GM10847 (cell line): ENCODE measurements around the gene GAS5.

Experiments used
- POLR2A ChIP-seq: IDR thresholded peaks from 2 replicates; pipeline ENCODE4 v1.6.1; 2011; ENCODE audit not compliant: insufficient read length; ENCODE audit errors: extremely low read depth

The GAS5 gene

GRCh38 chr1:173867753-173868265, at the start of gene GAS5:
Gene GAS5 (minus strand): TSS chr1:173867989.
- TF ChIP-seq POLR2A, result peak; percentile 99

- TF ChIP-seq POLR2A, result no peak
Observed at GRCh38 chr1:173917149-173917548, 49.4 kb upstream of the GAS5 start, which contains the start of gene SERPINC1. Gene SERPINC1 (minus strand): TSS chr1:173917327. CDS start chr1:173917259, 68 bp downstream.

GRCh38 chr1:173916667-173917066, 48.9 kb upstream of the GAS5 start:
- TF ChIP-seq POLR2A, result no peak

GRCh38 chr1:173915596-173915995, 47.8 kb upstream of the GAS5 start:
- no peak for TF ChIP-seq POLR2A

- TF ChIP-seq POLR2A, result no peak
Observed at GRCh38 chr1:173914366-173914871, 46.6 kb upstream of the GAS5 start.

- no peak for TF ChIP-seq POLR2A
Observed at GRCh38 chr1:173913111-173913510, 45.3 kb upstream of the GAS5 start.

GRCh38 chr1:173903827-173904531, 36.2 kb upstream of the GAS5 start:
- no peak for TF ChIP-seq POLR2A

- no peak for TF ChIP-seq POLR2A
Observed at GRCh38 chr1:173900992-173901391, 33.2 kb upstream of the GAS5 start.

- no peak for TF ChIP-seq POLR2A
Observed at GRCh38 chr1:173900427-173900826, 32.6 kb upstream of the GAS5 start.

GRCh38 chr1:173894189-173894588, 26.4 kb upstream of the GAS5 start:
- no peak for TF ChIP-seq POLR2A

GRCh38 chr1:173893611-173894010, 25.8 kb upstream of the GAS5 start:
- no peak for TF ChIP-seq POLR2A

GRCh38 chr1:173889885-173890284, 22.1 kb upstream of the GAS5 start:
- no peak for TF ChIP-seq POLR2A

GRCh38 chr1:173888749-173889148, 21.0 kb upstream of the GAS5 start:
- TF ChIP-seq POLR2A, result no peak

- no peak for TF ChIP-seq POLR2A
Observed at GRCh38 chr1:173887627-173888026, 19.8 kb upstream of the GAS5 start.

- TF ChIP-seq POLR2A, result no peak
Observed at GRCh38 chr1:173886746-173887611, 19.2 kb upstream of the GAS5 start.

- TF ChIP-seq POLR2A, result no peak
Observed at GRCh38 chr1:173884701-173885100, 16.9 kb upstream of the GAS5 start.
